ENCODE measurements around the gene BIK.

DNA sequence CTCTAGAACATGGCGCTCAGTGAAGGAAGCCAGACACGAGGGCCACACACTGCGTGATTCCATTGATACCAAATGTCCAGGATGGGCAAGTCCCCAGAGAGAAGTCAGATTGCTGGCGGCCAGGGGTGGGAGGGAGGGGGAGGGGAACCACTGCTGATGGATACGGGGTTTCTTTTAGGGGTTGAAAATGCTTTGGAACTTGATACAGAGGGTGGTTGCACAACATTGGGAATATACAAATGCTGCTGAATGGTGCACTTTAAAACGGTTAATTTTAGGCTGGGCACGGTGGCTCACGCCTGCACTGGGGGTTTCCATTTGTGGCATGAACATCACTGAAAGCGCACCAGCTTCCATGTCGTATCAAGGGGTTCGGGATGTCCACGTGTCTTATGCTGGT lies 45.9 kb downstream of the BIK start:
- TF ChIP-seq, protein P1, sequence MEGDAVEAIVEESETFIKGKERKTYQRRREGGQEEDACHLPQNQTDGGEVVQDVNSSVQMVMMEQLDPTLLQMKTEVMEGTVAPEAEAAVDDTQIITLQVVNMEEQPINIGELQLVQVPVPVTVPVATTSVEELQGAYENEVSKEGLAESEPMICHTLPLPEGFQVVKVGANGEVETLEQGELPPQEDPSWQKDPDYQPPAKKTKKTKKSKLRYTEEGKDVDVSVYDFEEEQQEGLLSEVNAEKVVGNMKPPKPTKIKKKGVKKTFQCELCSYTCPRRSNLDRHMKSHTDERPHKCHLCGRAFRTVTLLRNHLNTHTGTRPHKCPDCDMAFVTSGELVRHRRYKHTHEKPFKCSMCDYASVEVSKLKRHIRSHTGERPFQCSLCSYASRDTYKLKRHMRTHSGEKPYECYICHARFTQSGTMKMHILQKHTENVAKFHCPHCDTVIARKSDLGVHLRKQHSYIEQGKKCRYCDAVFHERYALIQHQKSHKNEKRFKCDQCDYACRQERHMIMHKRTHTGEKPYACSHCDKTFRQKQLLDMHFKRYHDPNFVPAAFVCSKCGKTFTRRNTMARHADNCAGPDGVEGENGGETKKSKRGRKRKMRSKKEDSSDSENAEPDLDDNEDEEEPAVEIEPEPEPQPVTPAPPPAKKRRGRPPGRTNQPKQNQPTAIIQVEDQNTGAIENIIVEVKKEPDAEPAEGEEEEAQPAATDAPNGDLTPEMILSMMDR (IDR thresholded peaks at IDR 0.05), result no peak
- TF ChIP-seq POLR2A (IDR thresholded peaks at IDR 0.05), result no peak
- no peak for TF ChIP-seq POLR2AphosphoS5 (IDR thresholded peaks at IDR 0.05)
